Transverse colon (tissue), 3 donors: ENCODE results near the gene MEIS3.
A peak's percentile ranks its signal among the peaks of the same experiment; 100 is the strongest.

ENCODE experiments used
- EP300 ChIP-seq: sonication (generic); formaldehyde crosslinking; IDR thresholded peaks from one replicate; pipeline ENCODE4 v1.6.1; 2017; ENCODE audit warnings: antibody characterized with exemption, low read depth
- POLR2A ChIP-seq: fragments of 450-650 bp; IDR thresholded peaks from one replicate; pipeline ENCODE4 v1.6.1; 2016; ENCODE audit warnings: antibody characterized with exemption, mild to moderate bottlenecking, moderate library complexity
- TF ChIP-seq, protein P1 (sequence below), 5 experiments: fragments of 200-600 bp in 3 of 5; fragments of 450-650 bp in 2 of 5; sonication (generic) in 3 of 5; IDR thresholded peaks; 1 replicate in 2 of 5; 2 replicates in 3 of 5; pipeline ENCODE4 v1.5.1; 2016 to 2017; ENCODE audit warnings: antibody characterized with exemption in 5 of 5, inconsistent platforms in 3 of 5, mild to moderate bottlenecking in 2 of 5, moderate library complexity in 1 of 5

- no peak for TF ChIP-seq EP300
- TF ChIP-seq, protein P1, sequence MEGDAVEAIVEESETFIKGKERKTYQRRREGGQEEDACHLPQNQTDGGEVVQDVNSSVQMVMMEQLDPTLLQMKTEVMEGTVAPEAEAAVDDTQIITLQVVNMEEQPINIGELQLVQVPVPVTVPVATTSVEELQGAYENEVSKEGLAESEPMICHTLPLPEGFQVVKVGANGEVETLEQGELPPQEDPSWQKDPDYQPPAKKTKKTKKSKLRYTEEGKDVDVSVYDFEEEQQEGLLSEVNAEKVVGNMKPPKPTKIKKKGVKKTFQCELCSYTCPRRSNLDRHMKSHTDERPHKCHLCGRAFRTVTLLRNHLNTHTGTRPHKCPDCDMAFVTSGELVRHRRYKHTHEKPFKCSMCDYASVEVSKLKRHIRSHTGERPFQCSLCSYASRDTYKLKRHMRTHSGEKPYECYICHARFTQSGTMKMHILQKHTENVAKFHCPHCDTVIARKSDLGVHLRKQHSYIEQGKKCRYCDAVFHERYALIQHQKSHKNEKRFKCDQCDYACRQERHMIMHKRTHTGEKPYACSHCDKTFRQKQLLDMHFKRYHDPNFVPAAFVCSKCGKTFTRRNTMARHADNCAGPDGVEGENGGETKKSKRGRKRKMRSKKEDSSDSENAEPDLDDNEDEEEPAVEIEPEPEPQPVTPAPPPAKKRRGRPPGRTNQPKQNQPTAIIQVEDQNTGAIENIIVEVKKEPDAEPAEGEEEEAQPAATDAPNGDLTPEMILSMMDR (IDR thresholded peaks at IDR 0.05): peak; percentile 80 to 91 (median 82)
- no peak for TF ChIP-seq POLR2A
Measured at GRCh38 chr19:47427241-47428176, 8.2 kb upstream of the MEIS3 start.
